GM12878 (cell line): ENCODE data around the gene GALNT11. TPM values are rescaled to one million over a fixed set of nuclear protein-coding genes. Genes with fewer than 3 reads are reported as not detected.

Experiments
- ATAC-seq: fragments of 200-7000 bp; cut with Tn5 transposase; 3 replicates; pipeline ENCODE4 v1.9.1; 2020; ENCODE audit warnings: mild to moderate bottlenecking, moderate library complexity
- BruUV-seq: library from RNA; stranded (reverse); fragments of 400-500 nt; replicated peaks from 2 replicates; lab custom pipeline; 2021; lab: Mats Ljungman, UMichigan
- CTCF ChIA-PET: fragments of 300-600 bp; sonication (Branson Sonifier 250); formaldehyde crosslinking; extraction: SDS; loops from one replicate; lab custom pipeline; 2021; ENCODE audit warnings: inconsistent platforms; lab: Yijun Ruan, JAX
- POLR2A ChIA-PET: fragments of 350-600 bp; formaldehyde crosslinking; extraction: SDS; loops from one replicate; lab custom pipeline; 2021; ENCODE audit warnings: inconsistent platforms; lab: Charles Lee
- RAD21 ChIA-PET: fragments of 300-600 bp; sonication (Branson Sonifier 250); formaldehyde crosslinking; loops from one replicate; lab custom pipeline; 2023; ENCODE audit warnings: antibody characterized with exemption; ENCODE audit not compliant: unreplicated experiment; lab: Charles Lee
- SMC1A ChIA-PET: fragments of 300-600 bp; sonication (Branson Sonifier 250); formaldehyde crosslinking; loops from one replicate; lab custom pipeline; 2023; ENCODE audit not compliant: unreplicated experiment, uncharacterized antibody; lab: Charles Lee
- DNase-seq: peaks from one replicate; pipeline ENCODE4 v3.0.0-alpha.2; 2011; ENCODE audit warnings: low read depth, low spot score
- FAIRE-seq: peaks from 3 replicates; lab custom pipeline; 2011; peaks lifted over from hg19 to GRCh38; lab: Jason Lieb, UNC
- H2AFZ ChIP-seq: 2 replicates; pipeline ENCODE4 v1.6.0; 2011; ENCODE audit warnings: low read depth, low read length, control low read depth; ENCODE audit not compliant: control insufficient read depth
- H3K27ac ChIP-seq: 2 replicates; pipeline ENCODE4 v1.5.1; 2011; ENCODE audit warnings: control low read depth; ENCODE audit not compliant: control insufficient read depth, insufficient read depth
- H3K27me3 ChIP-seq, 2 experiments: replicated peaks in 1 of 2; 2 replicates each; pipeline versions ENCODE4 v1.6.0 to v1.6.1; 2011; ENCODE audit warnings: low read length in 1 of 2; ENCODE audit not compliant: control insufficient read depth in 2 of 2, insufficient read depth in 2 of 2
- H3K36me3 ChIP-seq, 2 experiments: 2 replicates each; pipeline ENCODE4 v1.5.1; 2011; ENCODE audit warnings: low read length in 1 of 2; ENCODE audit not compliant: control insufficient read depth in 2 of 2, insufficient read depth in 2 of 2
- H3K4me1 ChIP-seq: 2 replicates; pipeline ENCODE4 v1.6.1; 2011; ENCODE audit warnings: mild to moderate bottlenecking, low read length, moderate library complexity, mixed read lengths; ENCODE audit not compliant: control insufficient read depth, insufficient read depth
- H3K4me2 ChIP-seq: 2 replicates; pipeline ENCODE4 v1.6.0; 2011; ENCODE audit warnings: control low read depth; ENCODE audit not compliant: control insufficient read depth, insufficient read depth
- H3K4me3 ChIP-seq: fragments of 200-600 bp; sonication (generic); 2 replicates; pipeline ENCODE4 v1.5.1; 2016
- H3K79me2 ChIP-seq: 2 replicates; pipeline ENCODE4 v1.6.0; 2011; ENCODE audit warnings: low read length; ENCODE audit not compliant: control insufficient read depth, insufficient read depth
- H3K9ac ChIP-seq: 2 replicates; pipeline ENCODE4 v1.8.0; 2011; ENCODE audit warnings: low read length, control low read depth, mixed read lengths; ENCODE audit not compliant: control insufficient read depth, insufficient read depth
- H3K9me3 ChIP-seq: replicated peaks from 3 replicates; pipeline ENCODE4 v1.5.1; 2011; ENCODE audit warnings: mild to moderate bottlenecking, low read length; ENCODE audit not compliant: control insufficient read depth, insufficient read depth
- H4K20me1 ChIP-seq: 2 replicates; pipeline ENCODE4 v1.6.0; 2011; ENCODE audit not compliant: control insufficient read depth, insufficient read depth
- CEBPZ ChIP-seq: fragments of 150-350 bp; IDR thresholded peaks from 2 replicates; pipeline ENCODE4 v1.6.1; 2016; ENCODE audit warnings: low read depth, low read length
- CREB1 ChIP-seq: IDR thresholded peaks from 2 replicates; pipeline ENCODE4 v1.6.1; 2012; ENCODE audit warnings: low read depth, mild to moderate bottlenecking, inconsistent platforms
- CREM ChIP-seq: IDR thresholded peaks from 2 replicates; pipeline ENCODE4 v1.6.1; 2014; ENCODE audit warnings: antibody characterized with exemption, low read depth
- HDAC6 ChIP-seq: fragments of 200-600 bp; sonication (generic); IDR thresholded peaks from one replicate; pipeline ENCODE4 v1.8.0; 2017; ENCODE audit warnings: antibody characterized with exemption; ENCODE audit not compliant: unreplicated experiment
- MLLT1 ChIP-seq: fragments of 450-650 bp; IDR thresholded peaks from 2 replicates; pipeline ENCODE4 v1.6.1; 2016; ENCODE audit warnings: mild to moderate bottlenecking
- SUZ12 ChIP-seq: fragments of 200-600 bp; sonication (generic); IDR thresholded peaks from one replicate; pipeline ENCODE4 v1.6.1; 2018; ENCODE audit warnings: antibody characterized with exemption, mild to moderate bottlenecking; ENCODE audit not compliant: unreplicated experiment
- USF2 ChIP-seq: IDR thresholded peaks from 2 replicates; pipeline ENCODE4 v1.6.1; 2011; ENCODE audit warnings: low read depth, low read length, improper control_type of control experiment, borderline replicate concordance
- WGBS: methylation state at CpG from one replicate; pipeline ENCODE4 v1.1.6; 2016; ENCODE audit warnings: low lambda C conversion rate; ENCODE audit not compliant: insufficient replicate concordance, insufficient coverage; ENCODE audit errors: missing lambda C conversion rate; 5-methylcytosine and 5-hydroxymethylcytosine counted together
- in situ Hi-C: fragments of 300-500 bp; cut with MboI; formaldehyde crosslinking; loops from 9 replicates; pipeline ENCODE4 v1.14.3; 2018; ENCODE audit warnings: mixed read lengths
- intact Hi-C: fragments of 100-400 bp; cut with micrococcal nuclease; formaldehyde crosslinking; loops from one replicate; pipeline ENCODE4 v1.14.2; 2022; ENCODE audit not compliant: unreplicated experiment
- polyA plus RNA-seq, 11 experiments: library from polyadenylated mRNA; depleted of rRNA in 4 of 11; unstranded in 6 of 11; stranded (reverse) in 5 of 11; fragments of >200 nt; fragmentation: Nextera tagmentation in 4 of 11; fragmentation: Illumina TruSeq in 1 of 11; extraction: Ambion mirVana in 4 of 11; extraction: Trizol in 1 of 11; gene quantifications; 1 replicate in 1 of 11; 2 replicates in 10 of 11; pipeline versions ENCODE4 v1.2.1 to v1.2.3, GENCODE V29; 2011 to 2016; ENCODE audit warnings: inconsistent platforms in 2 of 11, missing spikeins in 2 of 11, low read depth in 1 of 11
- total RNA-seq, 4 experiments: library from RNA; depleted of rRNA in 3 of 4; stranded (reverse); fragments of >200 nt in 3 of 4; fragmentation: Illumina TruSeq in 1 of 4; extraction: Trizol in 1 of 4; gene quantifications; 2 replicates each; pipeline versions ENCODE4 v1.2.1 to v1.2.3, GENCODE V29; 2013 to 2021

Gene GALNT11
- total and polyA plus RNA-seq, 10 of the 15 experiments (the other 5 are each of a cell fraction or from before 2014, with no cell fraction given) = 2.0 to 9.5 (median 6.4) TPM

- no peak for TF ChIP-seq CEBPZ
Measured at GRCh38 chr7:152115021-152115718, 89.7 kb downstream of the GALNT11 start (continued).

DNA sequence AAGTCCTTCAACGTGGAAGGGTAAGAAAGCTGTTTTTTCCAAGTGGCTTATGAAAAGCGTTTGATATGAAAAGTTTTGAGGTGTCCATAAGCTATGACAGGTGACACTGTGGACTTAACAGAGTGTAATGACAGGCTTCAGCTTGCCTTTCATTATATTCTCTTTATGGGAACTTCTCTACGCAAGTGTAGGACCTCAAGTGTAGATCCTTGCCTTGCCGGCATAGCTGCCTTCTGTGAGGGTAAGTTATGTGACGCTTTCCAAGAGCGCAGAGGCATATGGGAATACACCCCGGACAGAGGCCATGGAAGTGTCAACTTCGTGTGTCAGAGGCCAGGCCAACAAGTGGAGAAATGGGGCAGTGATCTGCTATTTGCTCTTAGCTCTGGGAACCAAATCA is 91.9 kb downstream of the GALNT11 start:
- intact Hi-C loops = no loop called here
- H3K36me3 ChIP-seq = peaks cover 8 to 36% of the 10 kb centered on the region in 2 experiments
- no peak overlapping the region for H2AFZ ChIP-seq
- H4K20me1 ChIP-seq = no peaks in the 10 kb centered on the region
- H3K27me3 ChIP-seq = no peaks in the 10 kb centered on the region
- POLR2A ChIA-PET = no interaction called here
- H3K79me2 ChIP-seq = no peaks in the 10 kb centered on the region
- H3K9me3 ChIP-seq = no peaks in the 10 kb centered on the region
- no peak for ATAC-seq
- DNase-seq = no peak
- BruUV-seq = no TSS peak
- no peak overlapping the region for H3K9ac ChIP-seq
- CTCF ChIA-PET = no interaction called here
- H3K4me2 ChIP-seq = no peak overlapping the region
- RAD21 ChIA-PET = no interaction called here
- in situ Hi-C loops = no loop called here
- H3K27ac ChIP-seq = no peak overlapping the region
- whole genome bisulfite sequencing = 96% methylated on average over 8 of the region's 8 CpGs
- H3K4me1 ChIP-seq = no peaks in the 10 kb centered on the region
- TF ChIP-seq HDAC6 (no peak), CREB1 (no peak), USF2 (no peak), MLLT1 (no peak), SUZ12 (no peak), CREM (no peak)
- TF ChIP-seq, all 136 proteins: peak for 0
- FAIRE-seq = no peak
- no peak overlapping the region for H3K4me3 ChIP-seq
- SMC1A ChIA-PET = interaction anchor here (0.8 to 1.4 kb wide), 2 partner anchors 10 to 19 kb away, joined by 3 read pairs; no protein-coding TSS in a partner anchor
